Glutamatergic neuron (in vitro differentiated cells): ENCODE measurements around the gene CREB5. TPM values are rescaled to one million over a fixed set of nuclear protein-coding genes. Genes with fewer than 3 reads are reported as not detected.

ENCODE experiments used
- DNase-seq: peaks from one replicate; pipeline ENCODE4 v3.0.0; 2022
- H3K27ac Mint-ChIP-seq: one replicate; pipeline ENCODE4 v1.8.0; 2020; ENCODE audit warnings: mild to moderate bottlenecking, mixed read lengths, inconsistent platforms; ENCODE audit not compliant: unreplicated experiment
- H3K27me3 Mint-ChIP-seq: one replicate; pipeline ENCODE4 v1.8.0; 2020; ENCODE audit warnings: mild to moderate bottlenecking, moderate library complexity, mixed read lengths, inconsistent platforms; ENCODE audit not compliant: unreplicated experiment
- H3K36me3 Mint-ChIP-seq: one replicate; pipeline ENCODE4 v1.8.0; 2020; ENCODE audit warnings: mild to moderate bottlenecking, mixed read lengths, inconsistent platforms; ENCODE audit not compliant: unreplicated experiment
- H3K4me1 Mint-ChIP-seq: one replicate; pipeline ENCODE4 v1.8.0; 2020; ENCODE audit warnings: mild to moderate bottlenecking, low read depth, mixed read lengths, inconsistent platforms; ENCODE audit not compliant: unreplicated experiment
- H3K4me3 Mint-ChIP-seq: one replicate; pipeline ENCODE4 v1.8.0; 2020; ENCODE audit warnings: mild to moderate bottlenecking, mixed read lengths, inconsistent platforms; ENCODE audit not compliant: unreplicated experiment
- H3K9me3 Mint-ChIP-seq: one replicate; pipeline ENCODE4 v1.8.0; 2020; ENCODE audit warnings: mild to moderate bottlenecking, moderate library complexity, mixed read lengths, inconsistent platforms; ENCODE audit not compliant: unreplicated experiment
- total RNA-seq: library from RNA; stranded (reverse); fragmentation: NEBNext Ultra II Directional; extraction: Animal tissue kit (Norgen Biotek cat#: 25700); gene quantifications from one replicate; pipeline ENCODE4 v1.2.1, GENCODE V29; 2021; ENCODE audit not compliant: unreplicated experiment
- TF ChIP-seq, protein P1 (sequence below): fragments of 200-600 bp; sonication (generic); IDR thresholded peaks from one replicate; pipeline ENCODE4 v1.5.0; 2021; ENCODE audit not compliant: partially characterized antibody, unreplicated experiment

Gene CREB5
- total RNA-seq, 1 donor from 2014 or later: 50.4 TPM

DNA sequence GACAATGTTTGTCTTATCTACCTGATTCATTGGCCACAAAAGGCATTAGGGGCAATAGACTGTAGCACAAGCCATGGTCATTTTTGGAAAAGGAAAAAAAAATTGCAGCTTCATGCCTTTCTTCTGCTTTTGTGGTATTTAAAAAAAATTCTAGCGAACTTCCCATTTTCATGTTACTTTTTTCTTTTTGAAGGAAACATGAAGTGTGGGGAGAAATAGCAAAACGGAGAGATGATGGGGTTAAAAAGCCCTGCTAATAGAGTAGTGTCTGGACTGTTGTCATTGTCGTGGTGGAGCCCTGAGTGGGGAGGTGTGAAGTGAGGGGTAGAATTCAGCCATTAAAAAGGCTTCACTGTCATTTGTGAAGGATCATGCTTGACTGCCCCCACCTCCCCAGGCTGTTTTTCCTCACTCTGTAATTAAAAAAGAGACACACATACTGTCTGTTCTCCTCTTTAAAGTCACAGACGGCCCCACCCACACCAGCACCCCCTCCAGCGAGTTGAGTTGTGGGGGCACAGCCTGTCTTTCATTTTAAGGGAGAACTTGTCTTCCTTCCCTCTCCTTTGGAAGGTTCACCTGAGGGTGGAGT, 272.4 kb downstream of the CREB5 start:
- no peak for DNase-seq
- Mint-ChIP-seq H3K27ac (no peak overlapping the region), H3K4me1 (peaks cover 19% of the 10 kb centered on the region), H3K4me3 (peak overlapping the region; percentile 13), H3K36me3 (no peaks in the 10 kb centered on the region), H3K27me3 (peaks cover 3% of the 10 kb centered on the region), H3K9me3 (peaks cover 5% of the 10 kb centered on the region)
- TF ChIP-seq, protein P1, sequence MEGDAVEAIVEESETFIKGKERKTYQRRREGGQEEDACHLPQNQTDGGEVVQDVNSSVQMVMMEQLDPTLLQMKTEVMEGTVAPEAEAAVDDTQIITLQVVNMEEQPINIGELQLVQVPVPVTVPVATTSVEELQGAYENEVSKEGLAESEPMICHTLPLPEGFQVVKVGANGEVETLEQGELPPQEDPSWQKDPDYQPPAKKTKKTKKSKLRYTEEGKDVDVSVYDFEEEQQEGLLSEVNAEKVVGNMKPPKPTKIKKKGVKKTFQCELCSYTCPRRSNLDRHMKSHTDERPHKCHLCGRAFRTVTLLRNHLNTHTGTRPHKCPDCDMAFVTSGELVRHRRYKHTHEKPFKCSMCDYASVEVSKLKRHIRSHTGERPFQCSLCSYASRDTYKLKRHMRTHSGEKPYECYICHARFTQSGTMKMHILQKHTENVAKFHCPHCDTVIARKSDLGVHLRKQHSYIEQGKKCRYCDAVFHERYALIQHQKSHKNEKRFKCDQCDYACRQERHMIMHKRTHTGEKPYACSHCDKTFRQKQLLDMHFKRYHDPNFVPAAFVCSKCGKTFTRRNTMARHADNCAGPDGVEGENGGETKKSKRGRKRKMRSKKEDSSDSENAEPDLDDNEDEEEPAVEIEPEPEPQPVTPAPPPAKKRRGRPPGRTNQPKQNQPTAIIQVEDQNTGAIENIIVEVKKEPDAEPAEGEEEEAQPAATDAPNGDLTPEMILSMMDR: no peak

DNA sequence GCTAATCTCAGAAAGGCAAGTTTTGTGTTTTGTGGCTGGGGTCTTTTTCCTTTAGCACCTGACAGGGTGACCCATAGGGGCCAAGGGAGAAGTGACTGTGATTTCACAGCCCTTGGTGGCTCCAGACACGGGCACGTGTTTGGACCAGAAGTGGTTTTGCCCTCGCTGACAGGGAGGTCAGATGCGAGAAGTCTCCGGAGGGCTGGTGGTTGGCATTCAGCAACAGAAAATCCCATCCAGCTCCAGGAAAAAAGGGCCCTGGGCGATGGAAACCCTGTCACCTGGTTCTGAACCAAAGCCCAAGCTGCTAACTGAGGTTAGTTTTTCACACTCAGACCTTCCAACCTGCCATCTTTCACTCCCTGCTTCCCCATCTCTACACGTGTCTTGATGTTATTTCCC, 272.9 kb downstream of the CREB5 start:
- Mint-ChIP-seq H3K27ac (peak overlapping the region; percentile 10), H3K4me3 (peak overlapping the region; percentile 13), H3K36me3 (no peaks in the 10 kb centered on the region), H3K27me3 (peaks cover 4% of the 10 kb centered on the region), H3K4me1 (peaks cover 19% of the 10 kb centered on the region), H3K9me3 (peaks cover 5% of the 10 kb centered on the region)
- DNase-seq: no peak
- TF ChIP-seq, protein P1: no peak

DNA sequence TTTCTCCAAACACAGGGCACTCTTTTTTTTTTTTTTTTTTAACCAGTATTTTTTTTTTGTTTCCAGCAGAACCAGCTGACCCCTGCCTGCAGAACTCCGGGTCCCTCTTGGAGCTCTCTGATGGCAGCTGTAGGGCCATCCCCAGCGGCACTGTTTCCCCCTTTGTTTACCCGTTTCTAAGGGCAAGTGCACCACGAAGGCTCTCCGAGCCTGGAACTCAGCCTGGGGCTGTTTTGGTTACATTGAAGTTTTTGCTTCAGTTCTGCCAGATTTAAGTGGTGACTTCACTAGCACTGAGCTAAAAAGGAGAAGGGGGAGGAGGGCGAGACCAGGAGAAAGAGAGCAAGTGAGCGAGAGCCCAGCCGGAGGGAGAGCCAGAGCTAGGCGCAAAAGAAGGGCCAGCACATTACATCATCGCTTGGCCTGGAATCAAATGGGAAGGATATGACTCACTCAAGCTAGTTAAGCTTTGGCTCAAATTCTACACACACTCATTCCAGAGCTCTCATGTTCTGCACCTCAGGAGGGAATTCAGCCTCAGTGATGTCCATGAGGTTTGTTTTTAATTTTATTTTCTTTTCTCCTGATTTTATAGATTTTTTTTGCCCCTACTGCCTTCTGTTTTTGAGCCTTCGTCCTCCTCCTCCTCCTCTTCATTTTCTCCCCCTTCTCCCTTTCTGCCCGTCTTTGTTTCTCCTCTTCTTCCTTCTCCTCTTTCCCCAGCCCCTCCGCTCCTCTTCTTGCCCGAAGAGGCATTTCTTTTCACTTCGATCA, 273.5 kb downstream of the CREB5 start:
- no peak overlapping the region for H3K4me3 Mint-ChIP-seq
- H3K36me3 Mint-ChIP-seq: no peaks in the 10 kb centered on the region
- peak; percentile 52 for DNase-seq
- no peak overlapping the region for H3K27ac Mint-ChIP-seq
- H3K4me1 Mint-ChIP-seq: peaks cover 22% of the 10 kb centered on the region
- TF ChIP-seq, protein P1: no peak
- peaks cover 7% of the 10 kb centered on the region for H3K9me3 Mint-ChIP-seq
- peaks cover 6% of the 10 kb centered on the region for H3K27me3 Mint-ChIP-seq

DNA sequence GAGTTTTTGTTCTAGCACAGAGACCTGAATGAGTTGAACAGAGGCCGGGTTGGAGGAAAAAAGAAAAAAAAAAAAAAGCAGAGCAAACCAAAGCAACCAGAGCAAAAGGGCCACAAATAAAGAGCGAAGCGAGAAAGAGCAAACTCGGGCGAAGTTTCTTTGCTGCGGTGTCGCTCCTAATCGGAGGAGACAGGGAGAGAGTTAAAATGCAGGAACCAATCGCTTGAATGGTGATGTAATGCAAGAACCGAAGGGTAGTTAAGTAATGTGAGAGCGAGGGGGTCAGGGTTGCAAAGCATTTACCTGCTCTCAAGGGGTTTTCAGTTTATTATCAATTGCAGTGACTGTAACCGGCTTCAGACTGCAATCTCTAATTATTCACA, 274.1 kb downstream of the CREB5 start:
- H3K36me3 Mint-ChIP-seq: no peaks in the 10 kb centered on the region
- no peak for DNase-seq
- H3K9me3 Mint-ChIP-seq: peaks cover 7% of the 10 kb centered on the region
- TF ChIP-seq, protein P1: no peak
- no peak overlapping the region for H3K4me3 Mint-ChIP-seq
- peaks cover 6% of the 10 kb centered on the region for H3K27me3 Mint-ChIP-seq
- no peak overlapping the region for H3K27ac Mint-ChIP-seq
- H3K4me1 Mint-ChIP-seq: peaks cover 22% of the 10 kb centered on the region

DNA sequence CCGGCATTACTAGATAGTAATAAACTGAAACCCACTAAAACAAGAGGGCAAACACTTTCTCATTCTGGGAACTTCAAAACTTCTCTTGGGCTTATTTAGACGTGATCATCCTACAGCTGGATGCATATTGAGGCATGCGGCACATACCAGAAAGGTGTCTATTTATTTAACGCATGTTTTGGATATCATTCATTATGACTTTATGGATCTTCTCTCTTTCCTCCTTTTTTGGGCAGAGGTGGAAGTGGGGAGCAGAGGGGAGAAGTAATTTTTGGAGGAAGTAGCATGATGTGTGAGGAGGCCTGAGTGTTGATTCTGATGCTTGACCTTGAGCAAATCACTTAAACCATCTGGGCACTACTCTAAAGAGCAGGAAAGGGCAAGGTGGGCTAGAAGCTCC, 275.2 kb downstream of the CREB5 start:
- Mint-ChIP-seq H3K4me1 (peaks cover 22% of the 10 kb centered on the region), H3K36me3 (no peaks in the 10 kb centered on the region), H3K27ac (no peak overlapping the region), H3K4me3 (no peak overlapping the region), H3K9me3 (peaks cover 7% of the 10 kb centered on the region), H3K27me3 (peaks cover 6% of the 10 kb centered on the region)
- DNase-seq: no peak
- TF ChIP-seq, protein P1: no peak
